Limb (tissue), 2 donors: ENCODE data around the gene DNAJC16.

ENCODE experiments used
- DNase-seq, 2 donors: peaks; one replicate each; pipeline ENCODE4 v3.0.0-alpha.2; 2016; ENCODE audit errors: extremely low spot score in 2 of 2

The DNAJC16 gene

DNA sequence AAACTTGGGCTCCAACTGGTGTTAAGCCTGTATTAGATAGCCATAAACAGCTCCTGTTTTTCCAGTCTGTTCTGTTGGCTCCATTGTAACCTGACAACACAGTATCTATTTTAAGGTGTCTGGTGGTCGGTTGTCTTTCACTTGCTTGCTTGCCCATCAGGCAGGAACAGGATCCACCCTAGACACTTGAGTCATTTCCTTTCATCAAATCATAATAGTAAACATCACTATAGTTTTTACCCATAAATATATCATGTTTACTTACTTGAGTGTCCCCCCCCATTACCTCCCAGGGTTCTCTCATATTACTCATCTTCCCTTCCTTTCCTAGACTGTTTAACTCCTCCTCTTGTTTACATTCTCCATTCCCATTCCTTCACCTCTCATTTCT lies 93.5 kb downstream of the DNAJC16 start:
- no peak for DNase-seq

DNA sequence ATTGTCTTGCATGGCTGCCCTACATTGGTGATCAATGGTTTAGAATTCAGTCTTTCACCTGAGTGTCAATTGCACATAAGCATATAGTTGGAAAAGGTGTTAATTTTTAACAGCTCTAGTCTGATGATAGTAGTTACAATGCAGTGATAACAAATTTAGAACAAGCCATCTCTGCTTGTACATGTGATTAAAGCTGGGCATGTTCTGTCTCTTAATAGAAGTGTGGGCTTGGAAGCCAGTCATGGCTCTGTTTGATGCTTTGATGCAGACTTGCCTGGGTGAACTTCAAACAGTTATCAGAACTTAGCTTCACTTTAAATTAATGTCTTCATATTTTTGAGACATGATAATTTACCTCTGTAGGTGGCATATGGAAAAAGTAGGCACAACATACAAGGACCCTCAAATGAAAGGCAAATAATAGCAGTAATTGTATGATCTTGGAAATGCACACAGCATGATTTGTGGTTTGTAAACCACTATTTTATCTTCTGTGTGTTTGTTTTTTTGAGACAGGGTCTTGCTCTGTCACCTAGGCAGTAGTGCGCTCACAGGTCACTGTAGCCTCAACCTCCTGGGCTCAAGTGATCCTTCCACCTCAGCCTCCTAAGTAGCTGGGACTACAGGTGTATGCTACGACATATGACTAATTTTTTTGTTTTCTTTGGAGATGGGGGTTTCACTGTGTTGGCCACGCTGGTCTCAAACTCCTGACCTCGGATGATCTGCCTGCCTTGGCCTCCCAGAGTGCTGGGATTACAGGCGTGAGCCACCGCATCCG lies 94.4 kb downstream of the DNAJC16 start:
- DNase-seq, result no peak

DNA sequence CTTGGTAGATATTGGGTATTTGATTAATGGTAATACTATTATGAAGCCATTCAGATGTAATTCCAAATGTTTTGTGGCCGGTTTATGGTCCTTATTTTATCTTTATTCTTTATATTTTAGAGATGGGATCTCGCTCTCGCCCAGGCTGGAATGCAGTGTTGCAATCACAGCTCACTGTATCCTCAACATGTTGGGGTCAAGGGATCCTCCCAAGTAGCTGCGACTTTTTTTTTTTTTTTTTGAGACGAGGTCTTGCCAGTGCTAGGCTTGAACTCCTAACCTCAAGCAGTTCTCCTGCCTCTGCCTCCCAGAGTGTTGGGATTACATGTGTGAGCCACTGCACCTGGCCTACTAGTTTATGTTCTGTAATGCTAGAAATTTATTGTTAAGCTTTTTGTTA lies 95.3 kb downstream of the DNAJC16 start:
- DNase-seq, result no peak

DNA sequence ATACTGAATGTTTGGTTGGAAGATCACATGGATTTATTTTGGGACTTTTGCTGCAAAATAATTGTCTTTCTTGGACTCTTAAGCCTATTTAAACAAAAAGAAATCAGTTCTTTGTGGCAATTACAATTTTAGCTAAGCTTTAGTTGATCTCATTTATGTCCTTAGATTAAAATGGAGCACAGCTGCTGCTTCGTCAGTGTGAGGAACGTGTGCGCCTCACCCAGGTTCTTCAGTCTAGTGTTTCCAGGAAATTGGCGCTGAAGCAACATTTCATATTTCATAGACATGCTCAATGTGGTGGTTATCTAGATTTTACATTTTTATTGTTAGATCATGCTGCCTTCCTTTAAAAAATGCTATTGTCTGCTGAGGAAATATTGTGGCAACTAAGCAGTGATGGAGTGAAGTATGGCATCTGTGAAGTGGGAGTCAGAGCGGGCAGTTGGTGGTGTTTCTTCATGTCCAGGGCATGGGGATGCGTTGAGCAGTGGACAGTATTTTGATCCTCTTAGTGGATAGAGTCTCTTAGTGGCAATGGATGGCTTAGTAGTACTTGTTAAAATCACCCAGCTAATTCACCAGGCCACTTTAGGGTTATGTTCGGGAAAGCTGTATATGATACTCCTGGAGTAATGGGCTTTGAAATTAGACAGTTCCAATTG lies 96.2 kb downstream of the DNAJC16 start:
- no peak for DNase-seq

DNA sequence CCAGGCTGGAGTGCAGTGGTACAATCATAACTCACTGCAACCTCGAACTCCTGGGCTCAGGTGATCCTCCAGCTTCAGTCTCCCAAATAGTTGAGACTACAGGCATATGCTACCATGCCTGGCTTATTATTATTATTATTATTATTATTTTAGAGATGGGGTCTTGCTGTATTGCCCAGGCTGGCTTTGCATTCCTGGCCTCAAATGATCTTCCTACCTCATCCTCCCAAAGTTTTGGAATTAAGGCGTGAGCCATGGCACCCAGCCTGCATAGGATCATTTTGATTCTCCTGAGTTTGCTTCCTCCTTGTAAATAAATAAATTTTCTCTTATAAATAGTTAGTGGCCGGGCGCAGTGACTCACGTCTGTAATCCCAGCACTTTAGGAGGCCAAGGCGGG lies 96.8 kb downstream of the DNAJC16 start:
- DNase-seq, result no peak

DNA sequence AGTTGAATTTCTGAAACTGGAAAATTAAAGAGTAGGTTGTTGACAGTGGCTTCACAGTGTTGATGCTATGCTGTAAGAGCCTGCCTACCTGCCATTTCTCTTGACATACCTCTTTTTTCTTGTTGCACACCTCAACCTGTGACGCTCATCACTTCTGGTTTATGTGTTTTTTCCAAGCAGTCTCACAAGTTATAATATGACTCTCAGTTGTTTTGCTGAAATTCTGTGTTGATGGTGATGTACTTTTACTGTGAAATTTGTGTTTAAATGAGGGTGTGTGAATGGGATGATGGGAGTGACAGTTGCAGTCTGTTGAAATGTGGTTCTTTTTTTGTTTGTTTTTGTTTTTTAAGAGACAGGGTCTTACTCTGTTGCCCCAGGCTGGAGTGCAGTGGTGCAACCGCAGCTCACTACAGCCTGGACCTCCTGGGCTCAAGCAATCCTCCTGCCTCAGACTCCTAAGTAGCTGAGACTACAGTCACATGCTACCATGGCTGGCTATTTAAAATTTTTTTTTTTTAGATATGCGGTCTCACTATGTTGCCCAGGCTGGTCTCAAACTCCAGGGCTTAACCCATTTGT lies 97.6 kb downstream of the DNAJC16 start:
- no peak for DNase-seq

DNA sequence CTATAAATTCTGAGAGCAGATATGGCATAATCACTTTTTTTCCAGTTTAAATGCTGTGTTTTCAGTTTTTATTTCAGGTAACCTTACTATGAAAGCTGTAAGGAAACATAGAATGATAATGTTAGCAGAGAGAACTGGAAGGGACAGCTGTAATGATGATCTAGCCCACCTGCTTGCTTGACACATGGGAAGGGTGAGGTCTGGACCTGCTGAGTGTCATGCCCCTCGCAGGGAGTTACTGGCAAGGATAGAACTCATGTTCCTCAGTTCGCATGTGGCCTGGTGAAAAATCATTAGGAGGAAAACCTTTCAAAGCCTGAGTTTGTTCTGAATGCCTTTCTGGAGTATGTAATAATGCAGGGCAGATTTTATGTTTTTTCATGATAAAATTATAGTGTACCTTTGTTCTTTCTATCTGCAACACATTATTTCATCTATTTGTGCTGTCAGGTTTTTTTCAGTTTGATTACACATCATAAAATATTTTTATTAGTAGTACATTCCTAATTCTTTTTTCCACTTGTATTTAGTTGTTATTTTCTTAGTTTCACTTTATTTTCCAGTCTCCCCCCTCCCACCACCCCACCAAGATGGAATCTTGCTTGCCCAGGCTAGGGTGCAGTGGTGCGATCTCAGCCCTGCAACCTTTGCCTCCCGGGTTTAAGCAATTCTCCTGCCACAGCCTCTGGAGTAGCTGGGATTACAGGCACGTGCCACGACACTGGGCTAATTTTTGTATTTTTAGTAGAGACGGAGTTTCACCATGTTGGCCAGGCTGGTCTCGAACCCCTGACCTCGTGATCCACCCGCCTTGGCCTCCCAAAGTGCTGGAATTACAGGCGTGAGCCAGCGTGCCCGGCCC lies 98.6 kb downstream of the DNAJC16 start:
- DNase-seq, result no peak
